H54 (cell line): ENCODE measurements around the gene ARID1B.
"Not testable (repeated sequence)": the region's sequence is repeated elsewhere in the genome, so short reads cannot be mapped to it uniquely, and the experiment has no call there.

Experiments used
- DNase-seq: peaks from one replicate; pipeline ENCODE4 v3.0.0; 2011; ENCODE audit warnings: low spot score, mixed read lengths; ENCODE audit not compliant: insufficient read length
- FAIRE-seq: peaks from 3 replicates; lab custom pipeline; 2011; peaks lifted over from hg19 to GRCh38; lab: Jason Lieb, UNC
- POLR2A ChIP-seq: IDR thresholded peaks from 2 replicates; pipeline ENCODE4 v1.6.1; 2011; ENCODE audit warnings: low read depth, mild to moderate bottlenecking, low read length

ARID1B gene

GRCh38 chr6:156943816-156944215 is 166.6 kb downstream of the ARID1B start:
- no peak for TF ChIP-seq POLR2A
- FAIRE-seq (no peak), DNase-seq (no peak)

- DNase-seq (no peak), FAIRE-seq (no peak)
- TF ChIP-seq POLR2A: no peak
Measured at GRCh38 chr6:156944412-156944811, 167.2 kb downstream of the ARID1B start.

- DNase-seq, FAIRE-seq: not testable (repeated sequence)
Measured at GRCh38 chr6:156945789-156946172, 168.6 kb downstream of the ARID1B start.

- TF ChIP-seq POLR2A: no peak
- FAIRE-seq (no peak), DNase-seq (no peak)
Measured at GRCh38 chr6:156946370-156946936, 169.3 kb downstream of the ARID1B start.

GRCh38 chr6:156948277-156948676 is 171.1 kb downstream of the ARID1B start:
- FAIRE-seq (no peak), DNase-seq (no peak)
- no peak for TF ChIP-seq POLR2A

- DNase-seq (no peak), FAIRE-seq (peak; percentile 61)
- TF ChIP-seq POLR2A: no peak
Measured at GRCh38 chr6:156948807-156949206, 171.6 kb downstream of the ARID1B start.

GRCh38 chr6:156949376-156949775 is 172.2 kb downstream of the ARID1B start:
- FAIRE-seq (peak; percentile 91), DNase-seq (peak; percentile 17)
- no peak for TF ChIP-seq POLR2A

- no peak for TF ChIP-seq POLR2A
- DNase-seq (no peak), FAIRE-seq (no peak)
Measured at GRCh38 chr6:156950084-156950483, 172.9 kb downstream of the ARID1B start.

GRCh38 chr6:156950531-156950930 is 173.4 kb downstream of the ARID1B start:
- FAIRE-seq (no peak), DNase-seq (no peak)
- TF ChIP-seq POLR2A: no peak

- FAIRE-seq (no peak), DNase-seq (no peak)
- no peak for TF ChIP-seq POLR2A
Measured at GRCh38 chr6:156952401-156952800, 175.2 kb downstream of the ARID1B start.

- TF ChIP-seq POLR2A: no peak
- no peak for FAIRE-seq
- no peak for DNase-seq
Measured at GRCh38 chr6:156953127-156953478, 175.9 kb downstream of the ARID1B start.

- TF ChIP-seq POLR2A: no peak
- peak; percentile 58 for FAIRE-seq
- peak; percentile 59 for DNase-seq
Measured at GRCh38 chr6:156953479-156954146, 176.4 kb downstream of the ARID1B start.

- no peak for FAIRE-seq
- DNase-seq: no peak
- no peak for TF ChIP-seq POLR2A
Measured at GRCh38 chr6:156954191-156954590, 177.0 kb downstream of the ARID1B start.

- DNase-seq: no peak
- FAIRE-seq: no peak
- no peak for TF ChIP-seq POLR2A
Measured at GRCh38 chr6:156954816-156955215, 177.6 kb downstream of the ARID1B start.

- FAIRE-seq (no peak), DNase-seq (no peak)
- no peak for TF ChIP-seq POLR2A
Measured at GRCh38 chr6:156955494-156956183, 178.5 kb downstream of the ARID1B start.
